HL-60 (cell line): ENCODE results near the gene DRC7.

Experiments
- DNase-seq, 2 experiments: peaks; one replicate each; pipeline ENCODE4 v3.0.0-alpha.2; 2010 to 2020; ENCODE audit warnings: low read depth in 1 of 2, low spot score in 1 of 2
- H3K27ac ChIP-seq: fragments of 250-450 bp; sonication (Bioruptor Pico); replicated peaks from 2 replicates; pipeline ENCODE4 v1.5.1; 2020; ENCODE audit warnings: mild to moderate bottlenecking, moderate library complexity
- H3K27me3 ChIP-seq: fragments of 250-450 bp; sonication (Bioruptor Pico); 2 replicates; pipeline ENCODE4 v1.5.1; 2021; ENCODE audit warnings: mild to moderate bottlenecking, moderate library complexity; ENCODE audit not compliant: insufficient read depth, poor library complexity, severe bottlenecking
- H3K4me3 ChIP-seq: replicated peaks from 2 replicates; pipeline ENCODE4 v1.5.1; 2011; ENCODE audit warnings: mild to moderate bottlenecking, control low read depth, low read length; ENCODE audit not compliant: insufficient read depth
- GABPA ChIP-seq: IDR thresholded peaks from 2 replicates; pipeline ENCODE4 v1.6.1; 2012; ENCODE audit warnings: low read depth
- POLR2AphosphoS5 ChIP-seq: IDR thresholded peaks from 2 replicates; pipeline ENCODE4 v1.6.1; 2012; ENCODE audit warnings: low read depth
- SPI1 ChIP-seq: IDR thresholded peaks from 2 replicates; pipeline ENCODE4 v1.6.1; 2012; ENCODE audit warnings: low read depth, mild to moderate bottlenecking, borderline replicate concordance
- TF ChIP-seq, protein P1 (sequence below): IDR thresholded peaks from one replicate; pipeline ENCODE4 v1.5.1; 2011; ENCODE audit warnings: low read length, control low read depth, inconsistent platforms; ENCODE audit not compliant: insufficient read depth
- TF ChIP-seq, protein P2 (sequence below): IDR thresholded peaks from 2 replicates; pipeline ENCODE4 v1.6.1; 2012; ENCODE audit warnings: low read depth; ENCODE audit not compliant: insufficient replicate concordance

DRC7 gene

DNA sequence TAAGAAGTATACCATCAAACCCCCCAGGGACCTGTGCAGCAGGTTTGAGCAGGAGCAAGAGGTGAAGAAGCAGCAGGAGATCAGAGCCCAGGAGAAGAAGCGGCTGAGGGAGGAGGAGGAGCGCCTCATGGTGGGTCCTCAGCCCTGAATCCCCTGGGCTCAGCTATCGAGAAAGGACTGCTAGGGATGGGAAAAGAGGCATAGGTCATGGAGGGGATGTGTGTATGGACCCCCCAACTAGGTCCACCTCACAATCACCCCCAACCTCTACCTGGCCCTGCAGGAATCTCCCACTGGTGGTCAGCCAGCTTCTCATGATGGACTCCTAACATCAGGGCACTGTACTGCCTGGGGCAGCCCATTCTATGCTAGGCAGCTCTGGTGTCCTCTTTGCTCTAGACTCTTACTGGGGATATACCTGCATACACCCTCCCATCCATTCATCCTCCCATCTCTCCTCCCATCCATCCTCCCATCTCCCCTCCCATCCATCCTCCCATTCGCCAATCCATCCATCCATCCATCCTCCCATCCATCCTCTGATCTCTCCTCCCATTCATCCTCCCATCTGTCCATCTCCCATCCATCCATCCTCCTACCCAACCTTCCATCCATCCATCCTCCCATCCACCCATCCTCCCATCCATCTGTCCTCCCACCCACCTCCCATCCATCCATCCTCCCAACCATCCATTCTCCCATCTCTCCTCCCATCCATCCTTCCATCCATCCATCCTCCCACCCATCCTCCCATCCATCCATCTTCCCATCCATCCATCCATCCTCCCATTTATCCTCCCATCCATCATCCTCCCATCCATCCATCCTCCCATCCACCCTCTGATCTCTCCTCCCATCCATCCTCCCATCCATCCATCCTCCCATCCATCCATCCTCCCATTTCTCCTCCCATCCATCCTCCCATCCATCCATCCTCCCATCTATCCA, 10.6 kb downstream of the DRC7 start:
- no peak overlapping the region for H3K27ac ChIP-seq
- H3K4me3 ChIP-seq = no peak overlapping the region
- no peak for TF ChIP-seq GABPA
- no peaks in the 10 kb centered on the region for H3K27me3 ChIP-seq
- no peak for DNase-seq

DNA sequence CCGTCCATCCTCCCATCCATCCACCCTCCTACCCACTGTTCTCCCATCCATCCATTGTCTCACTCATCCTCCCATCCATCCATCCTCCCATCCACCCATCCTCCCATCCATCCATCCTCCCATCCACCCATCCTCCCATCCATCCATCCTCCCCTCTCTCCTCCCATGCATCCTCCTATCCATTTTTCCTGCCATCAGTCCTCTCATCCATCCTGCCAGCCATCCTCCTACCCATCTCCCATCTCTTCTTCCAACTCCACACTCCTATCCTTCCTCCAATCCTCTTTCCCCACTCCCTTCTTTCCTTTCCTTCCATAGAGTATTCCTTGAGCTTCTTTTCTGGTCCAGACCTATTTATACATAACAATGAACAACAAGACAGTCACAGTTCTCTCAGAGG, 12.1 kb downstream of the DRC7 start:
- Histone ChIP-seq H3K27me3 (no peaks in the 10 kb centered on the region), H3K27ac (no peak overlapping the region), H3K4me3 (no peak overlapping the region)
- DNase-seq = no peak
- TF ChIP-seq POLR2AphosphoS5 = no peak
- TF ChIP-seq GABPA = no peak
- TF ChIP-seq SPI1 = no peak
- TF ChIP-seq, protein P1, sequence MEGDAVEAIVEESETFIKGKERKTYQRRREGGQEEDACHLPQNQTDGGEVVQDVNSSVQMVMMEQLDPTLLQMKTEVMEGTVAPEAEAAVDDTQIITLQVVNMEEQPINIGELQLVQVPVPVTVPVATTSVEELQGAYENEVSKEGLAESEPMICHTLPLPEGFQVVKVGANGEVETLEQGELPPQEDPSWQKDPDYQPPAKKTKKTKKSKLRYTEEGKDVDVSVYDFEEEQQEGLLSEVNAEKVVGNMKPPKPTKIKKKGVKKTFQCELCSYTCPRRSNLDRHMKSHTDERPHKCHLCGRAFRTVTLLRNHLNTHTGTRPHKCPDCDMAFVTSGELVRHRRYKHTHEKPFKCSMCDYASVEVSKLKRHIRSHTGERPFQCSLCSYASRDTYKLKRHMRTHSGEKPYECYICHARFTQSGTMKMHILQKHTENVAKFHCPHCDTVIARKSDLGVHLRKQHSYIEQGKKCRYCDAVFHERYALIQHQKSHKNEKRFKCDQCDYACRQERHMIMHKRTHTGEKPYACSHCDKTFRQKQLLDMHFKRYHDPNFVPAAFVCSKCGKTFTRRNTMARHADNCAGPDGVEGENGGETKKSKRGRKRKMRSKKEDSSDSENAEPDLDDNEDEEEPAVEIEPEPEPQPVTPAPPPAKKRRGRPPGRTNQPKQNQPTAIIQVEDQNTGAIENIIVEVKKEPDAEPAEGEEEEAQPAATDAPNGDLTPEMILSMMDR = no peak

DNA sequence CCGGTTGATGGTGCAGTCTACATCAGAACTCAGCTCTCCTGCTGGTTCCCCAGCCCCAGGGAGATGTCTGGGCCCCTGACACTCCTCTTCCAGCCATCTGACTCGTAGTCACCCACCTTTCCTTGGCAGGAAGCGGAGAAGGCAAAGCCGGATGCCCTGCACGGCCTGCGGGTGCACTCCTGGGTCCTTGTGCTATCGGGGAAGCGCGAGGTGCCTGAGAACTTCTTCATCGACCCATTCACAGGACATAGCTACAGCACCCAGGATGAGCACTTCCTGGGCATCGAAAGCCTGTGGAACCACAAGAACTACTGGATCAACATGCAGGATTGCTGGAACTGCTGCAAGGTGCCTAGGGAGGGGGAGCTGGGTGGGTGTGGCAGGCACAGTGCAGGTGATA, 12.7 kb downstream of the DRC7 start:
- TF ChIP-seq GABPA (no peak), POLR2AphosphoS5 (no peak), SPI1 (no peak)
- TF ChIP-seq, protein P2, sequence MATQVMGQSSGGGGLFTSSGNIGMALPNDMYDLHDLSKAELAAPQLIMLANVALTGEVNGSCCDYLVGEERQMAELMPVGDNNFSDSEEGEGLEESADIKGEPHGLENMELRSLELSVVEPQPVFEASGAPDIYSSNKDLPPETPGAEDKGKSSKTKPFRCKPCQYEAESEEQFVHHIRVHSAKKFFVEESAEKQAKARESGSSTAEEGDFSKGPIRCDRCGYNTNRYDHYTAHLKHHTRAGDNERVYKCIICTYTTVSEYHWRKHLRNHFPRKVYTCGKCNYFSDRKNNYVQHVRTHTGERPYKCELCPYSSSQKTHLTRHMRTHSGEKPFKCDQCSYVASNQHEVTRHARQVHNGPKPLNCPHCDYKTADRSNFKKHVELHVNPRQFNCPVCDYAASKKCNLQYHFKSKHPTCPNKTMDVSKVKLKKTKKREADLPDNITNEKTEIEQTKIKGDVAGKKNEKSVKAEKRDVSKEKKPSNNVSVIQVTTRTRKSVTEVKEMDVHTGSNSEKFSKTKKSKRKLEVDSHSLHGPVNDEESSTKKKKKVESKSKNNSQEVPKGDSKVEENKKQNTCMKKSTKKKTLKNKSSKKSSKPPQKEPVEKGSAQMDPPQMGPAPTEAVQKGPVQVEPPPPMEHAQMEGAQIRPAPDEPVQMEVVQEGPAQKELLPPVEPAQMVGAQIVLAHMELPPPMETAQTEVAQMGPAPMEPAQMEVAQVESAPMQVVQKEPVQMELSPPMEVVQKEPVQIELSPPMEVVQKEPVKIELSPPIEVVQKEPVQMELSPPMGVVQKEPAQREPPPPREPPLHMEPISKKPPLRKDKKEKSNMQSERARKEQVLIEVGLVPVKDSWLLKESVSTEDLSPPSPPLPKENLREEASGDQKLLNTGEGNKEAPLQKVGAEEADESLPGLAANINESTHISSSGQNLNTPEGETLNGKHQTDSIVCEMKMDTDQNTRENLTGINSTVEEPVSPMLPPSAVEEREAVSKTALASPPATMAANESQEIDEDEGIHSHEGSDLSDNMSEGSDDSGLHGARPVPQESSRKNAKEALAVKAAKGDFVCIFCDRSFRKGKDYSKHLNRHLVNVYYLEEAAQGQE = no peak
- TF ChIP-seq, protein P1 = no peak
- no peak overlapping the region for H3K27ac ChIP-seq
- no peak for DNase-seq
- H3K4me3 ChIP-seq = no peak overlapping the region
- no peaks in the 10 kb centered on the region for H3K27me3 ChIP-seq

GRCh38 chr16:57708168-57708567, 13.6 kb downstream of the DRC7 start:
- H3K27ac ChIP-seq = no peak overlapping the region
- no peak for DNase-seq
- H3K27me3 ChIP-seq = no peaks in the 10 kb centered on the region
- no peak for TF ChIP-seq GABPA
- no peak for TF ChIP-seq SPI1
- TF ChIP-seq POLR2AphosphoS5 = no peak
- TF ChIP-seq, protein P2 = no peak
- TF ChIP-seq, protein P1 = no peak
- H3K4me3 ChIP-seq = no peak overlapping the region
